Measurements from ENCODE around the gene SORL1.
"Not testable (repeated sequence)": the region's sequence is repeated elsewhere in the genome, so short reads cannot be mapped to it uniquely, and the experiment has no call there.

SORL1 gene

GRCh38 chr11:121451986-121452608 lies at the start of gene SORL1:
Gene SORL1, plus strand, starts transcription at chr11:121452314. Its CDS starts 18 bp downstream, at chr11:121452332.
- DNase-seq, result peak; percentile 92

GRCh38 chr11:121405646-121406045 lies 46.5 kb upstream of the SORL1 start:
- DNase-seq, result no peak

- no peak for DNase-seq
These were observed 45.8 kb upstream of the SORL1 start for GRCh38 chr11:121406291-121406690.

- DNase-seq, result no peak
These were observed 43.3 kb upstream of the SORL1 start for GRCh38 chr11:121408830-121409229.

GRCh38 chr11:121410041-121410440 lies 42.1 kb upstream of the SORL1 start:
- DNase-seq, result not testable (repeated sequence)

- not testable (repeated sequence) for DNase-seq
These were observed 40.8 kb upstream of the SORL1 start for GRCh38 chr11:121411330-121411729.

- no peak for DNase-seq
These were observed 40.0 kb upstream of the SORL1 start for GRCh38 chr11:121412000-121412587.

GRCh38 chr11:121412711-121413415 lies 39.3 kb upstream of the SORL1 start:
- DNase-seq, result no peak

GRCh38 chr11:121414141-121414913 lies 37.8 kb upstream of the SORL1 start:
- no peak for DNase-seq

- DNase-seq, result no peak
These were observed 36.3 kb upstream of the SORL1 start for GRCh38 chr11:121415856-121416255.

GRCh38 chr11:121417055-121417551 lies 35.0 kb upstream of the SORL1 start:
- no peak for DNase-seq

GRCh38 chr11:121417607-121418006 lies 34.5 kb upstream of the SORL1 start:
- DNase-seq, result no peak

GRCh38 chr11:121418625-121419114 lies 33.4 kb upstream of the SORL1 start:
- peak; percentile 55 for DNase-seq

- DNase-seq, result no peak
These were observed 32.3 kb upstream of the SORL1 start for GRCh38 chr11:121419836-121420235.

- no peak for DNase-seq
These were observed 31.7 kb upstream of the SORL1 start for GRCh38 chr11:121420398-121420797.

- no peak for DNase-seq
These were observed 30.8 kb upstream of the SORL1 start for GRCh38 chr11:121421149-121421901.

- no peak for DNase-seq
These were observed 29.4 kb upstream of the SORL1 start for GRCh38 chr11:121422675-121423074.

GRCh38 chr11:121425828-121426227 lies 26.3 kb upstream of the SORL1 start:
- peak; percentile 35 for DNase-seq

GRCh38 chr11:121426476-121427399 lies 25.4 kb upstream of the SORL1 start:
- peak; percentile 72 for DNase-seq

- DNase-seq, result no peak
These were observed 24.7 kb upstream of the SORL1 start for GRCh38 chr11:121427400-121427744.

- no peak for DNase-seq
These were observed 22.6 kb upstream of the SORL1 start for GRCh38 chr11:121429556-121429955.

Data from islet precursor cell (in vitro differentiated cells).